Mesenchymal stem cell (in vitro differentiated cells and primary cell): ENCODE results near the gene NOD2.

ENCODE experiments used
- DNase-seq: peaks from one replicate; pipeline ENCODE4 v3.0.0-alpha.2; 2013
- H2AFZ ChIP-seq: one replicate; pipeline ENCODE4 v1.6.1; 2013; ENCODE audit warnings: low read depth, mild to moderate bottlenecking, control low read depth, inconsistent platforms, low read length, moderate library complexity
- H2AK5ac ChIP-seq: 2 replicates; pipeline ENCODE4 v1.6.1; 2013; ENCODE audit warnings: low read length, moderate library complexity, mild to moderate bottlenecking, inconsistent platforms; ENCODE audit not compliant: severe bottlenecking
- H2BK120ac ChIP-seq: one replicate; pipeline ENCODE4 v1.6.1; 2013; ENCODE audit warnings: low read depth, mild to moderate bottlenecking, inconsistent platforms, low read length, moderate library complexity
- H2BK12ac ChIP-seq, 2 experiments: one replicate each; pipeline ENCODE4 v1.6.1; 2013; ENCODE audit warnings: inconsistent platforms in 2 of 2, low read length in 2 of 2, mild to moderate bottlenecking in 2 of 2, moderate library complexity in 2 of 2, control low read depth in 1 of 2
- H2BK15ac ChIP-seq: one replicate; pipeline ENCODE4 v1.6.1; 2013; ENCODE audit warnings: mild to moderate bottlenecking, low read depth, inconsistent platforms; ENCODE audit not compliant: poor library complexity, severe bottlenecking
- H2BK5ac ChIP-seq: 2 replicates; pipeline ENCODE4 v1.6.1; 2013; ENCODE audit warnings: low read depth, mild to moderate bottlenecking, low read length, control low read depth, inconsistent platforms; ENCODE audit not compliant: poor library complexity, severe bottlenecking
- H3K14ac ChIP-seq, 2 experiments: one replicate each; pipeline ENCODE4 v1.6.1; 2013; ENCODE audit warnings: inconsistent platforms in 2 of 2, low read length in 2 of 2, control low read depth in 1 of 2, mild to moderate bottlenecking in 1 of 2, moderate library complexity in 1 of 2
- H3K18ac ChIP-seq, 2 experiments: one replicate each; pipeline ENCODE4 v1.6.1; 2013; ENCODE audit warnings: inconsistent platforms in 2 of 2, low read length in 2 of 2, control low read depth in 1 of 2, low read depth in 1 of 2, mild to moderate bottlenecking in 1 of 2
- H3K23ac ChIP-seq, 2 experiments: one replicate each; pipeline ENCODE4 v1.6.1; 2013; ENCODE audit warnings: inconsistent platforms in 2 of 2, low read length in 2 of 2, mild to moderate bottlenecking in 2 of 2, moderate library complexity in 2 of 2, control low read depth in 1 of 2
- H3K27ac ChIP-seq: 2 replicates; pipeline ENCODE4 v1.5.1; 2013; ENCODE audit warnings: mild to moderate bottlenecking, moderate library complexity, low read length, control low read depth, inconsistent platforms; ENCODE audit not compliant: poor library complexity, severe bottlenecking
- H3K27me3 ChIP-seq, 2 experiments: 2 replicates each; pipeline versions ENCODE4 v1.6.1 to v1.7.0; 2013; ENCODE audit warnings: low read length in 2 of 2, mild to moderate bottlenecking in 2 of 2, moderate library complexity in 2 of 2, control low read depth in 1 of 2, inconsistent platforms in 1 of 2; ENCODE audit not compliant: control insufficient read depth in 1 of 2, insufficient read depth in 1 of 2
- H3K36me3 ChIP-seq, 2 experiments: 2 replicates each; pipeline versions ENCODE4 v1.6.1 to v1.7.0; 2013; ENCODE audit warnings: low read length in 2 of 2, control low read depth in 1 of 2, inconsistent platforms in 1 of 2, low read depth in 1 of 2, mild to moderate bottlenecking in 1 of 2; ENCODE audit not compliant: insufficient read depth in 2 of 2, control insufficient read depth in 1 of 2
- H3K4ac ChIP-seq, 2 experiments: one replicate each; pipeline ENCODE4 v1.6.1; 2013; ENCODE audit warnings: inconsistent platforms in 2 of 2, low read length in 2 of 2, mild to moderate bottlenecking in 2 of 2, moderate library complexity in 2 of 2, control low read depth in 1 of 2, low read depth in 1 of 2
- H3K4me1 ChIP-seq: 2 replicates; pipeline ENCODE4 v1.6.1; 2013; ENCODE audit warnings: low read depth, low read length, control low read depth; ENCODE audit not compliant: control insufficient read depth, insufficient read depth
- H3K4me2 ChIP-seq: 2 replicates; pipeline ENCODE4 v1.6.1; 2013; ENCODE audit warnings: low read length, mild to moderate bottlenecking, inconsistent platforms; ENCODE audit not compliant: poor library complexity, severe bottlenecking
- H3K4me3 ChIP-seq, 2 experiments: 2 replicates each; pipeline versions ENCODE4 v1.5.1 to v1.7.0; 2013; ENCODE audit warnings: low read length in 2 of 2, mild to moderate bottlenecking in 2 of 2, control low read depth in 1 of 2, low read depth in 1 of 2; ENCODE audit not compliant: insufficient read depth in 1 of 2
- H3K79me1 ChIP-seq: replicated peaks from 2 replicates; pipeline ENCODE4 v1.6.1; 2013; ENCODE audit warnings: mild to moderate bottlenecking, control low read depth, low read length, inconsistent platforms; ENCODE audit not compliant: poor library complexity, severe bottlenecking
- H3K9ac ChIP-seq: 2 replicates; pipeline ENCODE4 v1.7.0; 2013; ENCODE audit warnings: mild to moderate bottlenecking, low read length, moderate library complexity
- H3K9me3 ChIP-seq: 2 replicates; pipeline ENCODE4 v1.7.0; 2013; ENCODE audit warnings: mild to moderate bottlenecking, low read length; ENCODE audit not compliant: control insufficient read depth
- H4K8ac ChIP-seq: one replicate; pipeline ENCODE4 v1.6.1; 2013; ENCODE audit warnings: inconsistent platforms, mild to moderate bottlenecking, low read length, moderate library complexity
- H4K91ac ChIP-seq: one replicate; pipeline ENCODE4 v1.6.1; 2013; ENCODE audit warnings: mild to moderate bottlenecking, low read length, inconsistent platforms
- WGBS: methylation state at CpG from one replicate; pipeline ENCODE4 v1.1.7; 2013; ENCODE audit warnings: mixed read lengths; 5-methylcytosine and 5-hydroxymethylcytosine counted together

NOD2 gene

DNA sequence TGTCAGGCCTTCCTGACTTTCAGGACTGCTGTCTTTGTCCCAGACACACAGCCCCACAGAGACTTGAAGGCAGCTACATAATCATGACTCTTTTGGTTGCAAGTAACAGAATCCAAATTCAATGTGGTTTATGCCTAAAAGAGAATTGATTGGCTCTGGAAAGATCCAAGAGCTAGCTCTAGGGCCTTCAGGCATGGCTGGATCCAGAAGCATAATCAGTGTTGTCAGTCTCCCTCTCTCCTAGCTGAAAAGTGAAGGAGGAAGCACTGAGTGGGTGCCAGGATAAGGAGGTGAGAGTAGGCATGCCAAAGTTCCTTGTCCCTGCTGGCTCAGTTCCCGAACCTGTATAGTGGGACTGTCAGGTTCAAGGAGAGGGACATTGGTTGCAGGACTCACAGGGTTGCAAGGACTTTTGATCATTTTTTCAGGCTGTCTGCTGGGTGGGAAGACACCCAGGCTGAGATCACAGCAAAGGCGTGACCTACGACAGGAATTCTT lies 37.8 kb upstream of the NOD2 start:
- Histone ChIP-seq H2AK5ac (no peak overlapping the region), H2BK15ac (no peak overlapping the region), H4K91ac (no peak overlapping the region), H3K4me3 (no peak overlapping the region), H3K14ac (no peak overlapping the region), H4K8ac (no peak overlapping the region), H2AFZ (no peak overlapping the region), H3K4me1 (no peaks in the 10 kb centered on the region), H3K9me3 (no peaks in the 10 kb centered on the region), H3K27me3 (peaks cover 3 to 4% of the 10 kb centered on the region in 2 experiments), H2BK5ac (no peak overlapping the region), H3K23ac (no peak overlapping the region), H3K4ac (no peak overlapping the region), H2BK120ac (no peak overlapping the region), H3K9ac (no peak overlapping the region), H2BK12ac (no peak overlapping the region), H3K36me3 (no peaks in the 10 kb centered on the region), H3K4me2 (no peak overlapping the region), H3K27ac (no peak overlapping the region), H3K79me1 (no peaks in the 10 kb centered on the region), H3K18ac (no peak overlapping the region)
- DNase-seq = no peak
- 66% methylated on average over 3 of the region's 3 CpGs for WGBS

DNA sequence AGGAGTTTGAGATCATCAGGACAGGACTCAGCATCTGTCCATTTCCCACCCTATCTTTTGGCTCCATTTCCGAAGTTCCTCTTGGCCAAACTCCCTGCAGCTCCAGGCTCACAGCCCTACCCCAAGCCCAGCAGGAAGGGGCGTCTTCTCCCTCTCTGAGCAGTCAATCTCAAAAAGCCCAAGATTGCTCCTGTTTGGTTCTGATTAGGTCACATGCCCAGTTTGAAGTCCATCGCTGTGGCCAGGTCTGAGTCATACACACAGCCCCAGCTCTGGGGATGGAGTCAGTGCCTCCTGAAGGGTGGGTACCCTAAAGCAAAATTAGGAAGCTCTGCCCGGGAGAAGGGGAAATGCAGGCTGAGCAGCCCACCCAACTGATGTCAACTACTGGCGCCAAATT lies 36.2 kb upstream of the NOD2 start:
- no peaks in the 10 kb centered on the region for H3K79me1 ChIP-seq
- no peak overlapping the region for H3K4me3 ChIP-seq
- H2BK15ac ChIP-seq = no peak overlapping the region
- no peak overlapping the region for H2BK5ac ChIP-seq
- no peak overlapping the region for H3K18ac ChIP-seq
- no peak overlapping the region for H2BK120ac ChIP-seq
- H3K36me3 ChIP-seq = no peaks in the 10 kb centered on the region
- H3K27me3 ChIP-seq = peaks cover 3 to 4% of the 10 kb centered on the region in 2 experiments
- whole genome bisulfite sequencing = 65% methylated on average over 5 of the region's 5 CpGs
- H4K8ac ChIP-seq = no peak overlapping the region
- H3K4ac ChIP-seq = no peak overlapping the region
- H2BK12ac ChIP-seq = no peak overlapping the region
- H3K23ac ChIP-seq = no peak overlapping the region
- no peak overlapping the region for H4K91ac ChIP-seq
- no peak overlapping the region for H3K14ac ChIP-seq
- H3K4me1 ChIP-seq = no peaks in the 10 kb centered on the region
- no peak overlapping the region for H2AFZ ChIP-seq
- no peak overlapping the region for H3K9ac ChIP-seq
- H2AK5ac ChIP-seq = no peak overlapping the region
- H3K9me3 ChIP-seq = no peaks in the 10 kb centered on the region
- no peak overlapping the region for H3K27ac ChIP-seq
- DNase-seq = no peak
- H3K4me2 ChIP-seq = no peak overlapping the region

DNA sequence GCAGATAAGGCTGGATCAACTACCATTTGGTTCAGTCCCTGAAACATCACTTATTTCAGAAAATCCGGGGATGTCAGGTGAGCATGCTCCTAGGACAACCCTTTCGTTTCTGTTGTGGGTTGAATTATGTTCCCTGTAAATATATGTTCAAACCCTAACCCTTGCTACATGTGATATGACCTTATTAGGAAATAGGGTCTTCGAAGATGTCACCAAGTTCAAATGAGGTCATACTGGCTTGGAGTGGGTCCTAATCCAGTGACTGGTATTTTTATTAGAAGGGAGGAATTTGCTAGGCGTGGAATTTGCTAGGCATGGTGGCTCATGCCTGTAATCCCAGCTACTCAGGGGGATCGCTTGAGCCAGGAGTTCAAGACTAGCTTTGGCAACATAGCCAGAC lies 33.6 kb upstream of the NOD2 start:
- Histone ChIP-seq H4K91ac (no peak overlapping the region), H2BK15ac (no peak overlapping the region), H2AFZ (no peak overlapping the region), H3K9me3 (no peaks in the 10 kb centered on the region), H3K9ac (no peak overlapping the region), H3K27me3 (peaks cover 0 to 3% of the 10 kb centered on the region in 2 experiments), H3K4me3 (no peak overlapping the region), H2BK12ac (no peak overlapping the region), H3K4me2 (no peak overlapping the region), H3K18ac (no peak overlapping the region), H3K14ac (no peak overlapping the region), H3K79me1 (no peaks in the 10 kb centered on the region), H2BK5ac (no peak overlapping the region), H3K27ac (no peak overlapping the region), H4K8ac (no peak overlapping the region), H3K23ac (no peak overlapping the region), H2AK5ac (no peak overlapping the region), H3K4ac (no peak overlapping the region), H2BK120ac (no peak overlapping the region), H3K4me1 (no peaks in the 10 kb centered on the region), H3K36me3 (no peaks in the 10 kb centered on the region)
- WGBS = 61% methylated on average over 3 of the region's 5 CpGs
- DNase-seq = no peak

DNA sequence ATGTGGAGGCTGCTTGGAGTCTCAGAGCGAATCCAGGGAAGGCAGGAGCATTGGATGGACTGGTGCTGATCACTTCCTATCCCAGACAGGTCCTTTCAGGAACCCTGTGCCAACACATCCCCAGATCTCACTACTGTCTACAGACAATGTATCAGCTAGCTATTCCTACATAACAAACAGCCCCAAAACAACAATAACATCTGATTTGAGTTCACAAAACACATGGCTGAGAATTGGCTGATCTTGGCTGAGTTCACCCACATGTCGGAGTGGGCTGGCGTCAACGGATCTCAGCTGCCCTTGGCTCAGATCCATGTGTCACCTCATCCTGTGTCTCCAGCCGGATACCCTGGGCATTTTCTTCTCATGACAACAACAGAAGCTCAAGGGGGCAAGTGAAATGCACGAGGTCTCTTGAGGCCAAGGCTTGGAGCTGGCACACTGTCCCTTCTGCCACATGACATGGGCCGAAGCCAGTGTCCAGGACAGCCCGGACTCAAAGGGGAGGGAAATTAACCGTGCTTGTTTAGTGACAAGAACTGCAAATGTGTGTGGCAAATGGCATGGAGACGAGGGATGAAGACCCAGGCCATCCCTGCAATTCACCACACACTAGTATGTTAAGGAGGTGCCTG lies 31.0 kb upstream of the NOD2 start:
- H3K36me3 ChIP-seq = no peaks in the 10 kb centered on the region
- H2AK5ac ChIP-seq = no peak overlapping the region
- no peak overlapping the region for H3K9ac ChIP-seq
- H3K18ac ChIP-seq = no peak overlapping the region
- H3K4me3 ChIP-seq = no peak overlapping the region
- no peak overlapping the region for H3K14ac ChIP-seq
- no peak for DNase-seq
- H3K27me3 ChIP-seq = peaks cover 0 to 3% of the 10 kb centered on the region in 2 experiments
- H3K4me1 ChIP-seq = peaks cover 2% of the 10 kb centered on the region
- H2AFZ ChIP-seq = no peak overlapping the region
- H3K23ac ChIP-seq = no peak overlapping the region
- H4K8ac ChIP-seq = no peak overlapping the region
- 88% methylated on average over 9 of the region's 10 CpGs for WGBS
- no peaks in the 10 kb centered on the region for H3K9me3 ChIP-seq
- no peak overlapping the region for H2BK12ac ChIP-seq
- no peak overlapping the region for H3K4ac ChIP-seq
- no peak overlapping the region for H3K4me2 ChIP-seq
- no peak overlapping the region for H2BK120ac ChIP-seq
- H3K27ac ChIP-seq = no peak overlapping the region
- no peaks in the 10 kb centered on the region for H3K79me1 ChIP-seq
- H2BK15ac ChIP-seq = no peak overlapping the region
- no peak overlapping the region for H4K91ac ChIP-seq
- H2BK5ac ChIP-seq = no peak overlapping the region
